WTC11 (cell line): ENCODE data around the gene PHLDB2. TPM values are rescaled to one million over a fixed set of nuclear protein-coding genes. Genes with fewer than 3 reads are reported as not detected.

Experiments
- ATAC-seq: fragments of 200-7000 bp; cut with Tn5 transposase; 2 replicates; pipeline ENCODE4 v1.10.0; 2021; ENCODE audit warnings: mild to moderate bottlenecking, moderate library complexity
- CTCF ChIA-PET: fragments of 300-600 bp; sonication (Branson Sonifier 250); formaldehyde crosslinking; loops from one replicate; lab custom pipeline; 2021; ENCODE audit warnings: antibody characterized with exemption; lab: Charles Lee
- POLR2A ChIA-PET: fragments of 350-600 bp; sonication (Branson Sonifier 250); formaldehyde crosslinking; loops from one replicate; lab custom pipeline; 2021; ENCODE audit warnings: antibody characterized with exemption; lab: Charles Lee
- DNase-seq: peaks from one replicate; pipeline ENCODE4 v3.0.0; 2021; ENCODE audit warnings: low spot score
- H3K27ac Mint-ChIP-seq: 2 replicates; pipeline ENCODE4 v1.8.0; 2021; ENCODE audit warnings: mixed read lengths
- H3K27me3 Mint-ChIP-seq: 2 replicates; pipeline ENCODE4 v1.8.0; 2021; ENCODE audit warnings: low read depth, mild to moderate bottlenecking, moderate library complexity, mixed read lengths
- H3K36me3 Mint-ChIP-seq: 2 replicates; pipeline ENCODE4 v1.8.0; 2021; ENCODE audit warnings: mixed read lengths
- H3K4me1 Mint-ChIP-seq: 2 replicates; pipeline ENCODE4 v1.8.0; 2022; ENCODE audit warnings: mixed read lengths
- H3K4me3 Mint-ChIP-seq: 2 replicates; pipeline ENCODE4 v1.8.0; 2021; ENCODE audit warnings: mild to moderate bottlenecking, moderate library complexity, mixed read lengths
- H3K9me3 Mint-ChIP-seq: 2 replicates; pipeline ENCODE4 v1.8.0; 2021; ENCODE audit warnings: mixed read lengths
- EMX1 ChIP-seq: fragments of 250-450 bp; sonication (Bioruptor Pico); IDR thresholded peaks from 2 replicates; pipeline ENCODE4 v1.8.0; 2021; ENCODE audit warnings: mild to moderate bottlenecking
- HMGA2 ChIP-seq: fragments of 250-450 bp; sonication (Bioruptor Pico); IDR thresholded peaks from 2 replicates; pipeline ENCODE4 v1.4.0; 2021; ENCODE audit warnings: mild to moderate bottlenecking, moderate library complexity
- NFE2L1 ChIP-seq: sonication (generic); formaldehyde crosslinking; IDR thresholded peaks from 2 replicates; pipeline ENCODE4 v1.8.1; 2023; ENCODE audit warnings: missing genetic modification reagents
- NFYB ChIP-seq: sonication (generic); formaldehyde crosslinking; conservative IDR thresholded peaks from 2 replicates; pipeline ENCODE4 v1.8.0; 2022; ENCODE audit warnings: low read depth, missing genetic modification reagents
- NR1H2 ChIP-seq: sonication (generic); formaldehyde crosslinking; IDR thresholded peaks from 2 replicates; pipeline ENCODE4 v1.9.0; 2021; ENCODE audit warnings: mild to moderate bottlenecking, moderate library complexity, missing genetic modification reagents
- NR2C2 ChIP-seq: sonication (generic); formaldehyde crosslinking; IDR thresholded peaks from 2 replicates; pipeline ENCODE4 v1.8.0; 2022; ENCODE audit warnings: mild to moderate bottlenecking, missing genetic modification reagents
- RELA ChIP-seq: sonication (generic); formaldehyde crosslinking; IDR thresholded peaks from 2 replicates; pipeline ENCODE4 v1.8.1; 2022; ENCODE audit warnings: missing genetic modification reagents, mild to moderate bottlenecking, borderline replicate concordance
- TP53 ChIP-seq: sonication (generic); formaldehyde crosslinking; IDR thresholded peaks from 2 replicates; pipeline ENCODE4 v1.8.1; 2023; ENCODE audit warnings: mild to moderate bottlenecking, missing genetic modification reagents
- ZNF396 ChIP-seq: fragments of 250-450 bp; sonication (Bioruptor Pico); IDR thresholded peaks from 2 replicates; pipeline ENCODE4 v1.8.0; 2021; ENCODE audit warnings: mild to moderate bottlenecking, moderate library complexity, borderline replicate concordance
- total RNA-seq: library from RNA; stranded (reverse); gene quantifications from 3 replicates; pipeline ENCODE4 v1.2.3, GENCODE V29; 2021
- TF ChIP-seq, protein P1 (sequence below): fragments of 250-450 bp; sonication (Bioruptor Pico); IDR thresholded peaks from 2 replicates; pipeline ENCODE4 v1.8.0; 2021; ENCODE audit warnings: mild to moderate bottlenecking
- TF ChIP-seq, protein P2 (sequence below): sonication (generic); formaldehyde crosslinking; IDR thresholded peaks from 2 replicates; pipeline ENCODE4 v1.8.1; 2023; ENCODE audit warnings: mild to moderate bottlenecking, missing genetic modification reagents, moderate library complexity
- TF ChIP-seq, protein P3 (sequence below): sonication (generic); formaldehyde crosslinking; IDR thresholded peaks from 2 replicates; pipeline ENCODE4 v1.8.0; 2023; ENCODE audit warnings: missing genetic modification reagents, mild to moderate bottlenecking, borderline replicate concordance
- TF ChIP-seq, protein P4 (sequence below): sonication (generic); formaldehyde crosslinking; IDR thresholded peaks from 2 replicates; pipeline ENCODE4 v1.8.0; 2023; ENCODE audit warnings: mild to moderate bottlenecking, missing genetic modification reagents
- TF ChIP-seq, protein P5 (sequence below): sonication (generic); formaldehyde crosslinking; IDR thresholded peaks from 2 replicates; pipeline ENCODE4 v1.8.1; 2023; ENCODE audit warnings: mild to moderate bottlenecking, moderate library complexity, missing genetic modification reagents
- TF ChIP-seq, protein P6 (sequence below): fragments of 250-450 bp; sonication (Bioruptor Pico); IDR thresholded peaks from 2 replicates; pipeline ENCODE4 v1.9.0; 2021; ENCODE audit warnings: mild to moderate bottlenecking
- TF ChIP-seq, protein P7 (sequence below): fragments of 250-450 bp; sonication (Bioruptor Pico); conservative IDR thresholded peaks from 2 replicates; pipeline ENCODE4 v1.9.0; 2021; ENCODE audit warnings: mild to moderate bottlenecking

The PHLDB2 gene
- total RNA-seq, 1 experiment from 2014 or later = 40.3 TPM

DNA sequence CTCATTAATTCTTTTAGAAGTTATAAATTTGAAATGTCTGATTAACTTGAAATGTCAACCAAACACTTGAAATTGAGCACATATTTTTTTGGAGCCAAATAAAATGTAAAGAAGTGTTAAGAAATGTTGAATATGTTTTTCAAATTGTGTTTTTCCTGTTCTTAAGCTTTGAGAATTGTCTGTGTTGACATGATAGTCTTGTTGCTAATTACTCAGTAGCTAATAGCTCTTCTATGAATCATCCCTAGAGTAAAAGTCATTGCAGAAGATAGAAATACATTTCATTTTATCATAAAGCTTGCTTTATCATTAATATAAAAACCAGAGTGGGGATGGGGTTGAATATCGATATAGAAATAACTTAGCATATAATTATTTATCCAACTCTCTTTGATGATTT lies 77.9 kb downstream of the PHLDB2 start (continued):
- TF ChIP-seq, protein P1, sequence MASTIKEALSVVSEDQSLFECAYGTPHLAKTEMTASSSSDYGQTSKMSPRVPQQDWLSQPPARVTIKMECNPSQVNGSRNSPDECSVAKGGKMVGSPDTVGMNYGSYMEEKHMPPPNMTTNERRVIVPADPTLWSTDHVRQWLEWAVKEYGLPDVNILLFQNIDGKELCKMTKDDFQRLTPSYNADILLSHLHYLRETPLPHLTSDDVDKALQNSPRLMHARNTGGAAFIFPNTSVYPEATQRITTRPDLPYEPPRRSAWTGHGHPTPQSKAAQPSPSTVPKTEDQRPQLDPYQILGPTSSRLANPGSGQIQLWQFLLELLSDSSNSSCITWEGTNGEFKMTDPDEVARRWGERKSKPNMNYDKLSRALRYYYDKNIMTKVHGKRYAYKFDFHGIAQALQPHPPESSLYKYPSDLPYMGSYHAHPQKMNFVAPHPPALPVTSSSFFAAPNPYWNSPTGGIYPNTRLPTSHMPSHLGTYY (CRISPR knock-in tag) = no peak
- TF ChIP-seq RELA = no peak

DNA sequence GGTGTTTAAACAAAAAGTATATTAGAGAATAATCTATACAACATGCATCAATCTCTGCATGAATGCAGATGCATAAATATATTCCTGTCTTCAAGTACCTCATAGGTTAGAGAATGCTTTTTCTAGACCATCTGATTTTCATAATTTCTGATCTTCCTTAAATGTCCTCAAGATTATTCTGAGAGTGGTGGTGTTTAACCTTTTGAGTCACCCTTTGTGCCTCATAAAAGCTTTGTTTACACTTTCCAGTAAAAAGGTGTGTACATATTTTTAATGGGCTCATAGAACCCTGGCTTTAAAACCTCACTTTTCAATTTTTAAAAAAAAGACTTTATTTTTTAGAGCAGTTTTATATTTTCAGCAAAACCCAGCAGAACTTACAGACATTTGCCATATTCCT lies 78.8 kb downstream of the PHLDB2 start:
- no peaks in the 10 kb centered on the region for H3K4me1 Mint-ChIP-seq
- H3K4me3 Mint-ChIP-seq = no peak overlapping the region
- ATAC-seq (no peak), DNase-seq (no peak)
- H3K27me3 Mint-ChIP-seq = no peaks in the 10 kb centered on the region
- H3K36me3 Mint-ChIP-seq = peaks cover 35% of the 10 kb centered on the region
- ChIA-PET POLR2A (no interaction called here), CTCF (no interaction called here)
- no peak for TF ChIP-seq TP53 (CRISPR knock-in tag)
- TF ChIP-seq, protein P2, sequence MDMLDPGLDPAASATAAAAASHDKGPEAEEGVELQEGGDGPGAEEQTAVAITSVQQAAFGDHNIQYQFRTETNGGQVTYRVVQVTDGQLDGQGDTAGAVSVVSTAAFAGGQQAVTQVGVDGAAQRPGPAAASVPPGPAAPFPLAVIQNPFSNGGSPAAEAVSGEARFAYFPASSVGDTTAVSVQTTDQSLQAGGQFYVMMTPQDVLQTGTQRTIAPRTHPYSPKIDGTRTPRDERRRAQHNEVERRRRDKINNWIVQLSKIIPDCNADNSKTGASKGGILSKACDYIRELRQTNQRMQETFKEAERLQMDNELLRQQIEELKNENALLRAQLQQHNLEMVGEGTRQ (CRISPR knock-in tag) = no peak
- TF ChIP-seq, protein P3, sequence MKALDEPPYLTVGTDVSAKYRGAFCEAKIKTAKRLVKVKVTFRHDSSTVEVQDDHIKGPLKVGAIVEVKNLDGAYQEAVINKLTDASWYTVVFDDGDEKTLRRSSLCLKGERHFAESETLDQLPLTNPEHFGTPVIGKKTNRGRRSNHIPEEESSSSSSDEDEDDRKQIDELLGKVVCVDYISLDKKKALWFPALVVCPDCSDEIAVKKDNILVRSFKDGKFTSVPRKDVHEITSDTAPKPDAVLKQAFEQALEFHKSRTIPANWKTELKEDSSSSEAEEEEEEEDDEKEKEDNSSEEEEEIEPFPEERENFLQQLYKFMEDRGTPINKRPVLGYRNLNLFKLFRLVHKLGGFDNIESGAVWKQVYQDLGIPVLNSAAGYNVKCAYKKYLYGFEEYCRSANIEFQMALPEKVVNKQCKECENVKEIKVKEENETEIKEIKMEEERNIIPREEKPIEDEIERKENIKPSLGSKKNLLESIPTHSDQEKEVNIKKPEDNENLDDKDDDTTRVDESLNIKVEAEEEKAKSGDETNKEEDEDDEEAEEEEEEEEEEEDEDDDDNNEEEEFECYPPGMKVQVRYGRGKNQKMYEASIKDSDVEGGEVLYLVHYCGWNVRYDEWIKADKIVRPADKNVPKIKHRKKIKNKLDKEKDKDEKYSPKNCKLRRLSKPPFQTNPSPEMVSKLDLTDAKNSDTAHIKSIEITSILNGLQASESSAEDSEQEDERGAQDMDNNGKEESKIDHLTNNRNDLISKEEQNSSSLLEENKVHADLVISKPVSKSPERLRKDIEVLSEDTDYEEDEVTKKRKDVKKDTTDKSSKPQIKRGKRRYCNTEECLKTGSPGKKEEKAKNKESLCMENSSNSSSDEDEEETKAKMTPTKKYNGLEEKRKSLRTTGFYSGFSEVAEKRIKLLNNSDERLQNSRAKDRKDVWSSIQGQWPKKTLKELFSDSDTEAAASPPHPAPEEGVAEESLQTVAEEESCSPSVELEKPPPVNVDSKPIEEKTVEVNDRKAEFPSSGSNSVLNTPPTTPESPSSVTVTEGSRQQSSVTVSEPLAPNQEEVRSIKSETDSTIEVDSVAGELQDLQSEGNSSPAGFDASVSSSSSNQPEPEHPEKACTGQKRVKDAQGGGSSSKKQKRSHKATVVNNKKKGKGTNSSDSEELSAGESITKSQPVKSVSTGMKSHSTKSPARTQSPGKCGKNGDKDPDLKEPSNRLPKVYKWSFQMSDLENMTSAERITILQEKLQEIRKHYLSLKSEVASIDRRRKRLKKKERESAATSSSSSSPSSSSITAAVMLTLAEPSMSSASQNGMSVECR = no peak
- TF ChIP-seq ZNF396 (CRISPR knock-in tag) = no peak
- no peak for TF ChIP-seq EMX1 (CRISPR knock-in tag)
- TF ChIP-seq NFYB (CRISPR knock-in tag) = no peak
- no peak for TF ChIP-seq HMGA2 (CRISPR knock-in tag)
- TF ChIP-seq, protein P4, sequence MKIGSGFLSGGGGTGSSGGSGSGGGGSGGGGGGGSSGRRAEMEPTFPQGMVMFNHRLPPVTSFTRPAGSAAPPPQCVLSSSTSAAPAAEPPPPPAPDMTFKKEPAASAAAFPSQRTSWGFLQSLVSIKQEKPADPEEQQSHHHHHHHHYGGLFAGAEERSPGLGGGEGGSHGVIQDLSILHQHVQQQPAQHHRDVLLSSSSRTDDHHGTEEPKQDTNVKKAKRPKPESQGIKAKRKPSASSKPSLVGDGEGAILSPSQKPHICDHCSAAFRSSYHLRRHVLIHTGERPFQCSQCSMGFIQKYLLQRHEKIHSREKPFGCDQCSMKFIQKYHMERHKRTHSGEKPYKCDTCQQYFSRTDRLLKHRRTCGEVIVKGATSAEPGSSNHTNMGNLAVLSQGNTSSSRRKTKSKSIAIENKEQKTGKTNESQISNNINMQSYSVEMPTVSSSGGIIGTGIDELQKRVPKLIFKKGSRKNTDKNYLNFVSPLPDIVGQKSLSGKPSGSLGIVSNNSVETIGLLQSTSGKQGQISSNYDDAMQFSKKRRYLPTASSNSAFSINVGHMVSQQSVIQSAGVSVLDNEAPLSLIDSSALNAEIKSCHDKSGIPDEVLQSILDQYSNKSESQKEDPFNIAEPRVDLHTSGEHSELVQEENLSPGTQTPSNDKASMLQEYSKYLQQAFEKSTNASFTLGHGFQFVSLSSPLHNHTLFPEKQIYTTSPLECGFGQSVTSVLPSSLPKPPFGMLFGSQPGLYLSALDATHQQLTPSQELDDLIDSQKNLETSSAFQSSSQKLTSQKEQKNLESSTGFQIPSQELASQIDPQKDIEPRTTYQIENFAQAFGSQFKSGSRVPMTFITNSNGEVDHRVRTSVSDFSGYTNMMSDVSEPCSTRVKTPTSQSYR (CRISPR knock-in tag) = no peak
- TF ChIP-seq, protein P5, sequence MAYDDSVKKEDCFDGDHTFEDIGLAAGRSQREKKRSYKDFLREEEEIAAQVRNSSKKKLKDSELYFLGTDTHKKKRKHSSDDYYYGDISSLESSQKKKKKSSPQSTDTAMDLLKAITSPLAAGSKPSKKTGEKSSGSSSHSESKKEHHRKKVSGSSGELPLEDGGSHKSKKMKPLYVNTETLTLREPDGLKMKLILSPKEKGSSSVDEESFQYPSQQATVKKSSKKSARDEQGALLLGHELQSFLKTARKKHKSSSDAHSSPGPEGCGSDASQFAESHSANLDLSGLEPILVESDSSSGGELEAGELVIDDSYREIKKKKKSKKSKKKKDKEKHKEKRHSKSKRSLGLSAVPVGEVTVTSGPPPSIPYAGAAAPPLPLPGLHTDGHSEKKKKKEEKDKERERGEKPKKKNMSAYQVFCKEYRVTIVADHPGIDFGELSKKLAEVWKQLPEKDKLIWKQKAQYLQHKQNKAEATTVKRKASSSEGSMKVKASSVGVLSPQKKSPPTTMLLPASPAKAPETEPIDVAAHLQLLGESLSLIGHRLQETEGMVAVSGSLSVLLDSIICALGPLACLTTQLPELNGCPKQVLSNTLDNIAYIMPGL (CRISPR knock-in tag) = no peak
- TF ChIP-seq NR1H2 (CRISPR knock-in tag) = no peak
- H3K9me3 Mint-ChIP-seq = no peaks in the 10 kb centered on the region
- no peak overlapping the region for H3K27ac Mint-ChIP-seq

DNA sequence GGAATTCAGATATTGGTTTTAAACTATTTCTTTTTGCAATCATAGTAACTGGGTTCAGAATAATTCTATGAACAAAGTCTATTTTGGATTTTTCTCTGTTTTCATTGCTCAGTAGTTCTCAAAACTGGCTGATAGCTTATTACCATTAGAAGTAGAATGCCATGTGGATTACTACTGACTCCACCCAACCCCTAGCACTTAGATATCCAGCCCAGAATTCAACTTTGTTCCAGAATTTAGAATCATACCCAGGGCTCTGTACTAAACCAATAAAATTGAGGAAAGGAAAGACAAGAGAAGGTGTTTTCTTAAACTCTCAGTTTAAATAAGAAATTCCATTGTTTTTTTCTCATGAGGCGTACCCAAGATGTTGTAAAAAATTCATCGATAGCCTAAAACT lies 80.8 kb downstream of the PHLDB2 start:
- Mint-ChIP-seq H3K4me3 (no peak overlapping the region), H3K36me3 (peaks cover 21% of the 10 kb centered on the region), H3K27me3 (no peaks in the 10 kb centered on the region), H3K27ac (no peak overlapping the region)
- ATAC-seq = no peak
- TF ChIP-seq NR1H2 (CRISPR knock-in tag) (no peak), NFE2L1 (CRISPR knock-in tag) (no peak), NR2C2 (CRISPR knock-in tag) (no peak)
- TF ChIP-seq, protein P6, sequence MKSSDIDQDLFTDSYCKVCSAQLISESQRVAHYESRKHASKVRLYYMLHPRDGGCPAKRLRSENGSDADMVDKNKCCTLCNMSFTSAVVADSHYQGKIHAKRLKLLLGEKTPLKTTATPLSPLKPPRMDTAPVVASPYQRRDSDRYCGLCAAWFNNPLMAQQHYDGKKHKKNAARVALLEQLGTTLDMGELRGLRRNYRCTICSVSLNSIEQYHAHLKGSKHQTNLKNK (CRISPR knock-in tag) = no peak
- TF ChIP-seq, protein P7, sequence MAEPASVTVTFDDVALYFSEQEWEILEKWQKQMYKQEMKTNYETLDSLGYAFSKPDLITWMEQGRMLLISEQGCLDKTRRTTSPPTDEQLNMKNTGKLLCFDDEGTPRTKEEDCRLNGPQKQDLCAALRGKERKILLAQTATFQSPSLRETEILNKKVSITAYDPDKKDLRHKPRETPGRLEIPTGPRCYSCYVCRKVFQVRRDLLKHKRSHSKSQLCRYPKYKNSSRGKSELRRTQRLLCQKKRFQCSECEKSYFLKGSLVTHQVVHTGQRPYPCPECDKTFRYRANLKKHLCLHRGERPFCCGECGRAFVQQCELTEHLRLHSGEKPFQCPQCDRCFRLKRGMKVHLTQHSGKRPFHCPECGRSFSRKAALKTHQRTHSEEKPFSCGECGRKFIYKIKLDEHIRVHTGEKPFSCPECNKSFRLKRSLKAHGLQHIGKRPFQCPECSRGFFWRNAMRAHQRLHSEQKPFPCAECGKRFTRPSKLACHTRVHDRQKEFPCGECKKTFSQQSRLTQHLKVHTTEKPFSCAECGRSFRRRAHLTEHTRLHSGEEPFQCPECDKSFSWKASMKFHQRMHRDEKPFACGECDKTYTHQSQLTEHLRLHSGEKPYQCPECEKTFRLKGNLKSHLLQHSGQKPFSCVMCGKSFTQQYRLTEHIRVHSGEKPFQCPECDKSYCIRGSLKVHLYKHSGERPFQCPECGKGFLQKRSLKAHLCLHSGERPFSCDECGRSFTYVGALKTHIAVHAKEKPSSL (CRISPR knock-in tag) = no peak
- TF ChIP-seq, all 79 proteins: peak for 0
- DNase-seq = no peak
- POLR2A ChIA-PET = no interaction called here
- CTCF ChIA-PET = no interaction called here
- Mint-ChIP-seq H3K4me1 (no peaks in the 10 kb centered on the region), H3K9me3 (no peaks in the 10 kb centered on the region)
